Esophagus muscularis mucosa (tissue), 3 donors: ENCODE measurements around the gene FAM149B1.

Experiments
- POLR2AphosphoS5 ChIP-seq, 2 donors: sonication (generic); formaldehyde crosslinking; IDR thresholded peaks; one replicate each; pipeline ENCODE4 v1.6.1; 2017; ENCODE audit warnings: antibody characterized with exemption in 2 of 2
- TF ChIP-seq, protein P1 (sequence below), 3 experiments: fragments of 200-600 bp in 2 of 3; fragments of 450-650 bp in 1 of 3; sonication (generic) in 2 of 3; IDR thresholded peaks; one replicate each; pipeline ENCODE4 v1.5.1; 2017 to 2019; ENCODE audit warnings: antibody characterized with exemption in 3 of 3, mild to moderate bottlenecking in 2 of 3, moderate library complexity in 1 of 3

- TF ChIP-seq, protein P1, sequence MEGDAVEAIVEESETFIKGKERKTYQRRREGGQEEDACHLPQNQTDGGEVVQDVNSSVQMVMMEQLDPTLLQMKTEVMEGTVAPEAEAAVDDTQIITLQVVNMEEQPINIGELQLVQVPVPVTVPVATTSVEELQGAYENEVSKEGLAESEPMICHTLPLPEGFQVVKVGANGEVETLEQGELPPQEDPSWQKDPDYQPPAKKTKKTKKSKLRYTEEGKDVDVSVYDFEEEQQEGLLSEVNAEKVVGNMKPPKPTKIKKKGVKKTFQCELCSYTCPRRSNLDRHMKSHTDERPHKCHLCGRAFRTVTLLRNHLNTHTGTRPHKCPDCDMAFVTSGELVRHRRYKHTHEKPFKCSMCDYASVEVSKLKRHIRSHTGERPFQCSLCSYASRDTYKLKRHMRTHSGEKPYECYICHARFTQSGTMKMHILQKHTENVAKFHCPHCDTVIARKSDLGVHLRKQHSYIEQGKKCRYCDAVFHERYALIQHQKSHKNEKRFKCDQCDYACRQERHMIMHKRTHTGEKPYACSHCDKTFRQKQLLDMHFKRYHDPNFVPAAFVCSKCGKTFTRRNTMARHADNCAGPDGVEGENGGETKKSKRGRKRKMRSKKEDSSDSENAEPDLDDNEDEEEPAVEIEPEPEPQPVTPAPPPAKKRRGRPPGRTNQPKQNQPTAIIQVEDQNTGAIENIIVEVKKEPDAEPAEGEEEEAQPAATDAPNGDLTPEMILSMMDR (IDR thresholded peaks at IDR 0.05), result no peak
- TF ChIP-seq POLR2AphosphoS5 (IDR thresholded peaks at IDR 0.05), result no peak
These were observed 26.3 kb upstream of the FAM149B1 start for GRCh38 chr10:73141603-73142002.
